Stimulated activated CD8-positive, alpha-beta memory T cell treated with anti-CD3 and anti-CD28 coated beads, Interleukin-2, amount 100 ng/mL, for 1 hour (primary cell): ENCODE measurements around the gene ELOA.
"Not testable (repeated sequence)": the region's sequence is repeated elsewhere in the genome, so short reads cannot be mapped to it uniquely, and the experiment has no call there.

Experiments
- DNase-seq, 2 donors: peaks; one replicate each; pipeline ENCODE4 v3.0.0-alpha.2; 2020; ENCODE audit warnings: low read depth in 2 of 2

The ELOA gene

GRCh38 chr1:23784846-23785245 is 41.6 kb downstream of the ELOA start:
- DNase-seq, result no peak

- DNase-seq, result no peak
Measured at GRCh38 chr1:23787701-23788100, 44.4 kb downstream of the ELOA start.

GRCh38 chr1:23788695-23789094 is 45.4 kb downstream of the ELOA start:
- DNase-seq, result no peak

GRCh38 chr1:23790696-23791515 is 47.6 kb downstream of the ELOA start, which contains the start of gene LYPLA2:
Gene LYPLA2, plus strand, starts transcription at chr1:23791145. Its CDS starts 1,538 bp downstream, at chr1:23792683.
- peak; percentile 66 to 74 for DNase-seq

GRCh38 chr1:23791516-23792047 is 48.3 kb downstream of the ELOA start:
- DNase-seq, result no peak

GRCh38 chr1:23792151-23792945 is 49.1 kb downstream of the ELOA start:
- DNase-seq, result no peak

GRCh38 chr1:23793018-23793781 is 49.9 kb downstream of the ELOA start:
- no peak for DNase-seq

GRCh38 chr1:23793861-23794731 is 50.8 kb downstream of the ELOA start:
- DNase-seq, result no peak

GRCh38 chr1:23794732-23795182 is 51.5 kb downstream of the ELOA start:
- not testable (repeated sequence) for DNase-seq

- DNase-seq, result no peak
Measured at GRCh38 chr1:23795676-23796465, 52.6 kb downstream of the ELOA start.

- DNase-seq, result no peak
Measured at GRCh38 chr1:23796466-23797271, 53.4 kb downstream of the ELOA start.

- DNase-seq, result no peak
Measured at GRCh38 chr1:23797478-23798448, 54.5 kb downstream of the ELOA start.

GRCh38 chr1:23798662-23799142 is 55.4 kb downstream of the ELOA start:
- DNase-seq, result no peak

- no peak for DNase-seq
Measured at GRCh38 chr1:23799255-23799569, 55.9 kb downstream of the ELOA start.

- no peak for DNase-seq
Measured at GRCh38 chr1:23799570-23800399, 56.5 kb downstream of the ELOA start.

- DNase-seq, result peak; percentile 95 to 97
Measured at GRCh38 chr1:23800400-23801337, 57.4 kb downstream of the ELOA start, which contains the start of gene GALE. Gene GALE, minus strand, starts transcription at chr1:23800754. Its CDS starts 1,747 bp downstream, at chr1:23799007.
